GM12892 (cell line): ENCODE results near the gene FIGLA.

Experiments used
- POLR2A ChIP-seq: IDR thresholded peaks from 2 replicates; pipeline ENCODE4 v1.6.1; 2011; ENCODE audit warnings: low read depth, low read length, control low read depth
- POLR2AphosphoS5 ChIP-seq: IDR thresholded peaks from 2 replicates; pipeline ENCODE4 v1.6.1; 2011; ENCODE audit warnings: low read depth, low read length, control low read depth
- TAF1 ChIP-seq: IDR thresholded peaks from 2 replicates; pipeline ENCODE4 v1.6.1; 2011; ENCODE audit warnings: low read depth, mild to moderate bottlenecking, control low read depth, low read length, borderline replicate concordance

GRCh38 chr2:70806620-70807019 lies 16.2 kb upstream of the FIGLA start:
- no peak for TF ChIP-seq POLR2A
- no peak for TF ChIP-seq POLR2AphosphoS5
- TF ChIP-seq TAF1: no peak
